Fibroblast of villous mesenchyme (primary cell): ENCODE measurements around the gene MUC4. TPM values are rescaled to one million over a fixed set of nuclear protein-coding genes. Genes with fewer than 3 reads are reported as not detected.

Experiments used
- DNase-seq: peaks from one replicate; pipeline ENCODE4 v3.0.0-alpha.2; 2010; ENCODE audit warnings: low read depth
- H3K4me3 ChIP-seq: 2 replicates; pipeline ENCODE4 v1.5.1; 2011; ENCODE audit warnings: low read depth, mild to moderate bottlenecking, low read length
- total RNA-seq: library from RNA; depleted of rRNA; stranded (reverse); fragments of >200 nt; gene quantifications from 2 replicates; pipeline ENCODE4 v1.2.3, GENCODE V29; 2012
- TF ChIP-seq, protein P1 (sequence below): IDR thresholded peaks from 2 replicates; pipeline ENCODE4 v1.5.1; 2012; ENCODE audit warnings: low read depth, mild to moderate bottlenecking, low read length; ENCODE audit not compliant: insufficient read depth

The MUC4 gene
- total RNA-seq, 1 donor: not detected

- DNase-seq: no peak
- no peak overlapping the region for H3K4me3 ChIP-seq
Observed at GRCh38 chr3:195855471-195856409, 44.0 kb upstream of the MUC4 start.

DNA sequence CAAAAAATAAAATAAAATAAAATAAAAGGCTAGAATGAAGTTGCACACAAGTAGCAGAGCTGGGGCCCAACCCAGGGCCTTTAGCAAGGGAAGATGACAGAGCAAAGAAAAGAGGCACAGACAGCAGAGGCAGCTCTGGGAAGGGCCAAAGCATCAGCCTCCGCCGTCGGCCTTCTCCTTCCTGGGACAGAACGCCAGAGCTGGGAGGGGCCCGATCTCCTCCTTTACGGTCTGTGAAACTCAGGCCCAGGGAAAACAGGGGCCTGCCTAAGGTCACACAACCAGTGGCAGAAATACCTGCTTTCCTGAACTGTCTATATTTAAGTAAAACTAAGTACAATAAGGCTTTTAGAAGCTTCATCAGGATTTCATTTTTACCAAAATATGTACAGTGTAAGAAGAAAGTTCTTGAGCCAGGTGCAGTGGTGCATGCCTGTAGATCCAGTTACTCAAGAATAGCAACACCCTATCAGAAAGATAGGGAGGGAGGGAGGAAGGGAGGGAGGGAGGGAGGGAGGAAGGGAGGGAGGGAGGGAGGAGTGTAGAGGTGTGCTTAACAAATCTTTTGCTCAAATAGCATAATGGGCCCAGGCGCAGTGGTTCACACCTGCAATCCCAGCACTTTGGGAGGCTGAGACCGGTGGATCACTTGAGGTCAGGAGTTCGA is 43.0 kb upstream of the MUC4 start:
- TF ChIP-seq, protein P1, sequence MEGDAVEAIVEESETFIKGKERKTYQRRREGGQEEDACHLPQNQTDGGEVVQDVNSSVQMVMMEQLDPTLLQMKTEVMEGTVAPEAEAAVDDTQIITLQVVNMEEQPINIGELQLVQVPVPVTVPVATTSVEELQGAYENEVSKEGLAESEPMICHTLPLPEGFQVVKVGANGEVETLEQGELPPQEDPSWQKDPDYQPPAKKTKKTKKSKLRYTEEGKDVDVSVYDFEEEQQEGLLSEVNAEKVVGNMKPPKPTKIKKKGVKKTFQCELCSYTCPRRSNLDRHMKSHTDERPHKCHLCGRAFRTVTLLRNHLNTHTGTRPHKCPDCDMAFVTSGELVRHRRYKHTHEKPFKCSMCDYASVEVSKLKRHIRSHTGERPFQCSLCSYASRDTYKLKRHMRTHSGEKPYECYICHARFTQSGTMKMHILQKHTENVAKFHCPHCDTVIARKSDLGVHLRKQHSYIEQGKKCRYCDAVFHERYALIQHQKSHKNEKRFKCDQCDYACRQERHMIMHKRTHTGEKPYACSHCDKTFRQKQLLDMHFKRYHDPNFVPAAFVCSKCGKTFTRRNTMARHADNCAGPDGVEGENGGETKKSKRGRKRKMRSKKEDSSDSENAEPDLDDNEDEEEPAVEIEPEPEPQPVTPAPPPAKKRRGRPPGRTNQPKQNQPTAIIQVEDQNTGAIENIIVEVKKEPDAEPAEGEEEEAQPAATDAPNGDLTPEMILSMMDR: no peak
- no peak overlapping the region for H3K4me3 ChIP-seq
- no peak for DNase-seq

More at GRCh38 chr3:195855471-195856409, 44.0 kb upstream of the MUC4 start:
- TF ChIP-seq, protein P1: no peak

DNA sequence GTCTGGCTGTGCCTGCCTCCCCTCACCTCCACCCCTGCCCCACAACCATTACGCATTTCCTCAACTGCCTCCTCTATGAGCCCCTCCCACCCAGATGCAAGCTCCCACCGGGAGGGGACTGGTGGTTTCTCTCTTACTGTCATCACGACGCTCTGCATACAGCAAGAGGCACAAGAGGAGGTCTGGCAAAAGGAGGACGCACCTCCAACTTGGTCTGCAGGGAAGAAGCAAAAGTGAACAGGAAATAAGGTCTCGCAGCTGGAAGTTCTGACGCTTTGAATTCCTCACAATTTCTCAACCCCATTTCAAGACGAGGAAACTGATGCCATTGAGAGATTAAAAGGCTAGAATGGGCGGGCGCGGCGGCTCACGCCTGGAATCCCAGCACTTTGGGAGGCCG is 42.3 kb upstream of the MUC4 start:
- H3K4me3 ChIP-seq: no peak overlapping the region
- TF ChIP-seq, protein P1: no peak
- no peak for DNase-seq

GRCh38 chr3:195853036-195853435 is 41.3 kb upstream of the MUC4 start:
- TF ChIP-seq, protein P1: no peak
- no peak overlapping the region for H3K4me3 ChIP-seq
- no peak for DNase-seq

GRCh38 chr3:195850857-195851543 is 39.3 kb upstream of the MUC4 start:
- DNase-seq: peak; percentile 91
- TF ChIP-seq, protein P1: peak; percentile 100
- H3K4me3 ChIP-seq: no peak overlapping the region

GRCh38 chr3:195849322-195850074 is 37.8 kb upstream of the MUC4 start:
- TF ChIP-seq, protein P1: peak; percentile 26
- no peak for DNase-seq
- no peak overlapping the region for H3K4me3 ChIP-seq
